ENCODE data around the gene SLC39A13.

Gene SLC39A13

DNA sequence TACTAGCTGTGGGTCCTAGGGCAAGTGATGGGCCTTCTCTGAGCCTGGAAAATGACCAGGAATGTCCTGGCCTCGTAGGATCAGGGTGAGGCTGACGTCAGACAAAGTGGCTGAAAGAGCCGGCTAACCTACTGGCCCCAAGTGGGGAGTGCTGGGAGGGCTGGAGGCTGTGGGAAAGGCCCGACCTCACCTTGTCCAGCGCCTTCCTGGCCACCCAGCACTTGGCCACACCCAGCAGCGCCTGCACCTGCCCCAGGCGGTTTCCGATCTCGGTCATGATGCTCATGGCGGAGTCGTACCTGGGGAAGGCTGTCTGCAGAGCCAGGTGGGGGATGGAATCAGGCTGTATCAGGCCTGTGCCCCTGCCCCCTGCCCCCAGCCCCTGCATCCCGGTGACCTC lies 33.0 kb downstream of the SLC39A13 start:
- H3K36me3 ChIP-seq (ENCODE audit: control insufficient read depth, insufficient read depth, low read length) = no peaks in the 10 kb centered on the region
- no peaks in the 10 kb centered on the region for H3K9me3 ChIP-seq (ENCODE audit: control insufficient read depth, low read length)
- peaks cover 7% of the 10 kb centered on the region for H3K4me1 ChIP-seq (ENCODE audit: control insufficient read depth, insufficient read depth, low read length)
- H3K4me3 ChIP-seq (ENCODE audit: low read length) = no peak overlapping the region
- H3K9ac ChIP-seq (ENCODE audit: low read length) = no peak overlapping the region
- no peaks in the 10 kb centered on the region for H3K27me3 ChIP-seq (ENCODE audit: control insufficient read depth, insufficient read depth, low read length)

GRCh38 chr11:47442514-47442913 lies 34.1 kb downstream of the SLC39A13 start:
- no peaks in the 10 kb centered on the region for H3K9me3 ChIP-seq (ENCODE audit: control insufficient read depth, low read length)
- no peaks in the 10 kb centered on the region for H3K36me3 ChIP-seq (ENCODE audit: control insufficient read depth, insufficient read depth, low read length)
- H3K4me1 ChIP-seq (ENCODE audit: control insufficient read depth, insufficient read depth, low read length) = peaks cover 6% of the 10 kb centered on the region
- H3K4me3 ChIP-seq (ENCODE audit: low read length) = no peak overlapping the region
- H3K27me3 ChIP-seq (ENCODE audit: control insufficient read depth, insufficient read depth, low read length) = no peaks in the 10 kb centered on the region
- H3K9ac ChIP-seq (ENCODE audit: low read length) = no peak overlapping the region

GRCh38 chr11:47443028-47443700 lies 34.8 kb downstream of the SLC39A13 start:
- Histone ChIP-seq H3K9me3 (ENCODE audit: control insufficient read depth, low read length) (no peaks in the 10 kb centered on the region), H3K4me3 (ENCODE audit: low read length) (no peak overlapping the region), H3K4me1 (ENCODE audit: control insufficient read depth, insufficient read depth, low read length) (no peaks in the 10 kb centered on the region), H3K9ac (ENCODE audit: low read length) (no peak overlapping the region), H3K27me3 (ENCODE audit: control insufficient read depth, insufficient read depth, low read length) (no peaks in the 10 kb centered on the region), H3K36me3 (ENCODE audit: control insufficient read depth, insufficient read depth, low read length) (no peaks in the 10 kb centered on the region)

DNA sequence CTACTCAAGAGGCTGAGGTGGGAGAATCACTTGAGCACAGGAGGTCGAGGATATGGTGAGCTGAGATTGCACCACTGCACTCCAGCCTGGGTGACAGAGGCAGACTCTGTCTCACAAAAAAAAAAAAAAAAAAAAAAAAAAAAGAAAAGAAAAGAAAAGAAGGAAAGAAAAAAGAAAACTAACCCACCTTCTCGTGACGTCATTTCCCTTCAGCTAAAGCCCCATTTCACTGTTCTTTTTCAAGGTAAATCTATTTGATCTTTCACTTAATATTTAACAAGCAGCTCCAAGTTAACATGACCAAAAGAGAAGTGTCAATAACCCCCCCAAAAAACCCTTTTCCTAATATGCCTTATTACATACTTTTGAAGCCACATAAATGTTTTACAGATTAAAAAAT lies 35.4 kb downstream of the SLC39A13 start:
- H3K9ac ChIP-seq (ENCODE audit: low read length) = no peak overlapping the region
- H3K9me3 ChIP-seq (ENCODE audit: control insufficient read depth, low read length) = no peaks in the 10 kb centered on the region
- H3K4me3 ChIP-seq (ENCODE audit: low read length) = no peak overlapping the region
- H3K36me3 ChIP-seq (ENCODE audit: control insufficient read depth, insufficient read depth, low read length) = no peaks in the 10 kb centered on the region
- H3K27me3 ChIP-seq (ENCODE audit: control insufficient read depth, insufficient read depth, low read length) = no peaks in the 10 kb centered on the region
- no peaks in the 10 kb centered on the region for H3K4me1 ChIP-seq (ENCODE audit: control insufficient read depth, insufficient read depth, low read length)

GRCh38 chr11:47445840-47446239 lies 37.5 kb downstream of the SLC39A13 start:
- H3K4me1 ChIP-seq (ENCODE audit: control insufficient read depth, insufficient read depth, low read length) = no peaks in the 10 kb centered on the region
- H3K27me3 ChIP-seq (ENCODE audit: control insufficient read depth, insufficient read depth, low read length) = no peaks in the 10 kb centered on the region
- no peak overlapping the region for H3K4me3 ChIP-seq (ENCODE audit: low read length)
- H3K9ac ChIP-seq (ENCODE audit: low read length) = no peak overlapping the region
- H3K9me3 ChIP-seq (ENCODE audit: control insufficient read depth, low read length) = no peaks in the 10 kb centered on the region
- H3K36me3 ChIP-seq (ENCODE audit: control insufficient read depth, insufficient read depth, low read length) = no peaks in the 10 kb centered on the region

- Histone ChIP-seq H3K4me3 (ENCODE audit: low read length) (no peak overlapping the region), H3K36me3 (ENCODE audit: control insufficient read depth, insufficient read depth, low read length) (no peaks in the 10 kb centered on the region), H3K9ac (ENCODE audit: low read length) (no peak overlapping the region), H3K9me3 (ENCODE audit: control insufficient read depth, low read length) (no peaks in the 10 kb centered on the region), H3K27me3 (ENCODE audit: control insufficient read depth, insufficient read depth, low read length) (no peaks in the 10 kb centered on the region), H3K4me1 (ENCODE audit: control insufficient read depth, insufficient read depth, low read length) (no peaks in the 10 kb centered on the region)
Measured at GRCh38 chr11:47446833-47447232, 38.4 kb downstream of the SLC39A13 start.

GRCh38 chr11:47447906-47448305 lies 39.5 kb downstream of the SLC39A13 start:
- no peaks in the 10 kb centered on the region for H3K36me3 ChIP-seq (ENCODE audit: control insufficient read depth, insufficient read depth, low read length)
- no peak overlapping the region for H3K4me3 ChIP-seq (ENCODE audit: low read length)
- H3K4me1 ChIP-seq (ENCODE audit: control insufficient read depth, insufficient read depth, low read length) = no peaks in the 10 kb centered on the region
- H3K9ac ChIP-seq (ENCODE audit: low read length) = no peak overlapping the region
- no peaks in the 10 kb centered on the region for H3K9me3 ChIP-seq (ENCODE audit: control insufficient read depth, low read length)
- H3K27me3 ChIP-seq (ENCODE audit: control insufficient read depth, insufficient read depth, low read length) = no peaks in the 10 kb centered on the region

GRCh38 chr11:47448566-47449427 lies 40.4 kb downstream of the SLC39A13 start, which contains the start of gene RAPSN:
TSS of gene RAPSN (minus strand) at chr11:47449136. CDS start at chr11:47448964, 172 bp downstream.
- no peaks in the 10 kb centered on the region for H3K36me3 ChIP-seq (ENCODE audit: control insufficient read depth, insufficient read depth, low read length)
- H3K4me1 ChIP-seq (ENCODE audit: control insufficient read depth, insufficient read depth, low read length) = no peaks in the 10 kb centered on the region
- no peak within 1 kb of the TSS for H3K4me3 ChIP-seq (ENCODE audit: low read length)
- no peaks in the 10 kb centered on the region for H3K27me3 ChIP-seq (ENCODE audit: control insufficient read depth, insufficient read depth, low read length)
- no peaks in the 10 kb centered on the region for H3K9me3 ChIP-seq (ENCODE audit: control insufficient read depth, low read length)
- H3K9ac ChIP-seq (ENCODE audit: low read length) = no peak within 1 kb of the TSS

DNA sequence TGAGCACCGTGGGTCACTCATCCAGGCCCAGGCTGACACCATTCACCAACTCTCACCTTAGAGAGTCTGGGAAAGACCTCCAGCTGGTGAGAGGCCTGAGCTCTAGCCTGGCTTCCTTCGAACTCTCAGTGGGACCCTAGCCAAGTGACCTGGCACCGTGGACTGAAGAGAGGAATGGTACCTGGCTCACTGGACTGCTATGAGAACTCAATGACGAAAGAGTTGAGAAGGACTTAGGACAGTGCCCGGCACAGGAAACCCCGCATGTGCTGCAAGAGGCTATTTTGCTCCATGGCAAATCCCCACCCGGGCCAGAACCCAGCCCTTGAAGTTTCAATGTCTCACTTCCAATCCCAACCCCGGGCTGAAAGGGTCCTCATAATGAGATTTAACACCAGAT lies 41.2 kb downstream of the SLC39A13 start:
- no peak overlapping the region for H3K9ac ChIP-seq (ENCODE audit: low read length)

DNA sequence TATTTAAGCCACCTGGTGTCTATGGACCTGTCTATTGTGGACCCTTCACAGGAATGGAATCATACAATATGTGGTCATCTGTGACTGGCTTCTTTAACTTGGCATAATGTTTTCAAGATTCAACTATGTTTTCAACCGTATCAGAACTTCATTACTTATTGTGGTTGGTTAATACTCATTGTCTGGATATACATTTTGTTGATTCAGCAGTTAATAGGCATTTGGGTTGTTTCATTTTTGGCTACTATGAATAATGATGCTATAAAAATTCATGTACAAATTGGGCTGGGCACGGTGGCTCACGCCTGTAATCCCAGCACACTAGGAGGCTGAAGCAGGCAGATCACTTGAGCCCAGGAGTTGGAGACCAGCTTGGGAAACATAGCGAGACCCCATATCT lies 43.0 kb downstream of the SLC39A13 start:
- Histone ChIP-seq H3K4me3 (ENCODE audit: low read length) (no peak overlapping the region), H3K9me3 (ENCODE audit: control insufficient read depth, low read length) (no peaks in the 10 kb centered on the region), H3K9ac (ENCODE audit: low read length) (no peak overlapping the region), H3K27me3 (ENCODE audit: control insufficient read depth, insufficient read depth, low read length) (no peaks in the 10 kb centered on the region), H3K4me1 (ENCODE audit: control insufficient read depth, insufficient read depth, low read length) (no peaks in the 10 kb centered on the region), H3K36me3 (ENCODE audit: control insufficient read depth, insufficient read depth, low read length) (no peaks in the 10 kb centered on the region)

More for the DNA sequence above, 41.2 kb downstream of the SLC39A13 start:
- no peaks in the 10 kb centered on the region for H3K9me3 ChIP-seq (ENCODE audit: control insufficient read depth, low read length)
- no peaks in the 10 kb centered on the region for H3K36me3 ChIP-seq (ENCODE audit: control insufficient read depth, insufficient read depth, low read length)
- H3K27me3 ChIP-seq (ENCODE audit: control insufficient read depth, insufficient read depth, low read length) = no peaks in the 10 kb centered on the region
- H3K4me3 ChIP-seq (ENCODE audit: low read length) = no peak overlapping the region
- H3K4me1 ChIP-seq (ENCODE audit: control insufficient read depth, insufficient read depth, low read length) = no peaks in the 10 kb centered on the region

- no peaks in the 10 kb centered on the region for H3K27me3 ChIP-seq (ENCODE audit: control insufficient read depth, insufficient read depth, low read length)
- H3K9ac ChIP-seq (ENCODE audit: low read length) = no peak overlapping the region
- H3K4me1 ChIP-seq (ENCODE audit: control insufficient read depth, insufficient read depth, low read length) = no peaks in the 10 kb centered on the region
- H3K36me3 ChIP-seq (ENCODE audit: control insufficient read depth, insufficient read depth, low read length) = no peaks in the 10 kb centered on the region
- no peak overlapping the region for H3K4me3 ChIP-seq (ENCODE audit: low read length)
- no peaks in the 10 kb centered on the region for H3K9me3 ChIP-seq (ENCODE audit: control insufficient read depth, low read length)
Measured at GRCh38 chr11:47451990-47452389, 43.6 kb downstream of the SLC39A13 start.

DNA sequence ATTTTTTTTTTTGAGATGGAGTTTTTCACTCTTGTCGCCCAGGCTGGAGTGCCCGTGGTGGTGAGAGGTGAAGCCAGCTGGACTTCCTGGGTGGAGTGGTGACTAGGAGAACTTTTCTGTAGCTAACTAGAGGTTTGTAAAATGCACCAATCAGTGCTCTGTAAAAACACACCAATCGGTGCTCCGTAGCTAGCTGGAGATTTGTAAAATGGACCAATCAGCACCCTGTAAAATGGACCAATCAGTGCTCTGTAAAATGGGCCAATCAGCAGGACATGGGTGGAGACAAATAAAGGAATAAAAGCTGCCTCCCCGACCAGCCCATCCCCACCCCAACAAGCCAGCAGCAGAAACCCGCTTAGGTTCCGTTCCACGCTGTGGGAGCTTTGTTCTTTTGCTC lies 45.0 kb downstream of the SLC39A13 start:
- no peaks in the 10 kb centered on the region for H3K4me1 ChIP-seq (ENCODE audit: control insufficient read depth, insufficient read depth, low read length)
- no peak overlapping the region for H3K9ac ChIP-seq (ENCODE audit: low read length)
- H3K9me3 ChIP-seq (ENCODE audit: control insufficient read depth, low read length) = no peaks in the 10 kb centered on the region
- H3K36me3 ChIP-seq (ENCODE audit: control insufficient read depth, insufficient read depth, low read length) = no peaks in the 10 kb centered on the region
- no peak overlapping the region for H3K4me3 ChIP-seq (ENCODE audit: low read length)
- no peaks in the 10 kb centered on the region for H3K27me3 ChIP-seq (ENCODE audit: control insufficient read depth, insufficient read depth, low read length)
